OCI-LY7 (cell line): Measurements from ENCODE around the gene NECAB2. TPM values are rescaled to one million over a fixed set of nuclear protein-coding genes. Genes with fewer than 3 reads are reported as not detected.

Source experiments
- BruUV-seq: library from RNA; stranded (reverse); fragments of 400-500 nt; replicated peaks from 2 replicates; lab custom pipeline; 2021; lab: Mats Ljungman, UMichigan
- CTCF ChIA-PET: fragments of 300-600 bp; sonication (Branson Sonifier 250); formaldehyde crosslinking; loops from one replicate; lab custom pipeline; 2022; ENCODE audit warnings: antibody characterized with exemption; ENCODE audit not compliant: unreplicated experiment; lab: Charles Lee
- POLR2A ChIA-PET: fragments of 300-600 bp; sonication (Branson Sonifier 250); formaldehyde crosslinking; loops from one replicate; lab custom pipeline; 2022; ENCODE audit warnings: antibody characterized with exemption; lab: Charles Lee
- DNase-seq: peaks from one replicate; pipeline ENCODE4 v3.0.0-alpha.2; 2015; ENCODE audit warnings: low spot score
- H2AFZ ChIP-seq: fragments of 200-600 bp; sonication (generic), shearing (Covaris generic); 2 replicates; pipeline ENCODE4 v1.6.1; 2014; ENCODE audit warnings: mild to moderate bottlenecking, antibody characterized with exemption, low read length, moderate library complexity
- H3K27ac ChIP-seq: fragments of 200-600 bp; sonication (generic); 2 replicates; pipeline ENCODE4 v1.5.1; 2014; ENCODE audit warnings: mixed run types, low read depth, mild to moderate bottlenecking, moderate library complexity, low read length, inconsistent platforms; ENCODE audit not compliant: poor library complexity, severe bottlenecking
- H3K36me3 ChIP-seq: fragments of 200-600 bp; sonication (generic); 2 replicates; pipeline ENCODE4 v1.6.1; 2014; ENCODE audit warnings: mild to moderate bottlenecking, antibody characterized with exemption, low read length, moderate library complexity, mixed read lengths; ENCODE audit not compliant: insufficient read depth
- H3K4me1 ChIP-seq: fragments of 200-600 bp; sonication (generic); 2 replicates; pipeline ENCODE4 v1.5.1; 2014; ENCODE audit warnings: mild to moderate bottlenecking, low read length; ENCODE audit not compliant: insufficient read depth, poor library complexity, severe bottlenecking
- H3K4me2 ChIP-seq: fragments of 200-600 bp; sonication (generic); 2 replicates; pipeline ENCODE4 v1.6.1; 2014; ENCODE audit warnings: mild to moderate bottlenecking, low read length
- H3K4me3 ChIP-seq: fragments of 200-600 bp; sonication (generic); 2 replicates; pipeline ENCODE4 v1.5.1; 2014; ENCODE audit warnings: mild to moderate bottlenecking, low read depth, low read length; ENCODE audit not compliant: poor library complexity, severe bottlenecking
- H3K79me2 ChIP-seq: fragments of 200-600 bp; sonication (generic); 2 replicates; pipeline ENCODE4 v1.6.1; 2016; ENCODE audit warnings: low read depth, mild to moderate bottlenecking, low read length, moderate library complexity, mixed read lengths; ENCODE audit not compliant: insufficient read depth
- H3K9me2 ChIP-seq: fragments of 200-600 bp; sonication (generic); 2 replicates; pipeline ENCODE4 v1.6.1; 2016; ENCODE audit warnings: mild to moderate bottlenecking, low read length, mixed read lengths; ENCODE audit not compliant: insufficient read depth
- H3K9me3 ChIP-seq: fragments of 200-600 bp; sonication (generic); 2 replicates; pipeline ENCODE4 v1.6.1; 2014; ENCODE audit warnings: mild to moderate bottlenecking, mixed run types, low read length, mixed read lengths
- H4K20me1 ChIP-seq: fragments of 200-600 bp; sonication (generic); 2 replicates; pipeline ENCODE4 v1.6.1; 2014; ENCODE audit warnings: mild to moderate bottlenecking, antibody characterized with exemption, low read length, moderate library complexity, mixed read lengths; ENCODE audit not compliant: insufficient read depth
- EZH2phosphoT487 ChIP-seq: fragments of 200-600 bp; sonication (generic); IDR thresholded peaks from 2 replicates; pipeline ENCODE4 v1.6.1; 2018; ENCODE audit warnings: low read depth, borderline replicate concordance, mild to moderate bottlenecking, mixed run types, antibody characterized with exemption, low read length, moderate library complexity, mixed read lengths
- intact Hi-C: fragments of 100-400 bp; cut with micrococcal nuclease; formaldehyde crosslinking; loops from one replicate; pipeline ENCODE4 v1.10.0; 2022; ENCODE audit not compliant: unreplicated experiment
- total RNA-seq, 2 experiments: library from RNA; depleted of rRNA in 1 of 2; stranded (reverse); fragments of >200 nt in 1 of 2; shearing (Covaris generic) in 1 of 2; gene quantifications; 2 replicates each; pipeline ENCODE4 v1.2.3, GENCODE V29; 2014 to 2022
- TF ChIP-seq, protein P1 (sequence below): fragments of 200-600 bp; sonication (generic); conservative IDR thresholded peaks from 2 replicates; pipeline ENCODE4 v1.5.1; 2014; ENCODE audit warnings: mild to moderate bottlenecking, antibody characterized with exemption, low read length, moderate library complexity, mixed read lengths

The NECAB2 gene
- total RNA-seq, 2 experiments from 2014 or later, result not detected

- ChIA-PET CTCF (no interaction called here), POLR2A (no interaction called here)
- H3K4me3 ChIP-seq, result no peak overlapping the region
- no peaks in the 10 kb centered on the region for H3K9me2 ChIP-seq
- BruUV-seq, result no TSS peak
- H3K4me2 ChIP-seq, result no peak overlapping the region
- H3K9me3 ChIP-seq, result no peaks in the 10 kb centered on the region
- DNase-seq, result no peak
- intact Hi-C loops, result no loop called here
- H3K27ac ChIP-seq, result no peak overlapping the region
- no peak overlapping the region for H2AFZ ChIP-seq
- no peaks in the 10 kb centered on the region for H3K4me1 ChIP-seq
- no peaks in the 10 kb centered on the region for H3K36me3 ChIP-seq
- no peaks in the 10 kb centered on the region for H4K20me1 ChIP-seq
- no peaks in the 10 kb centered on the region for H3K79me2 ChIP-seq
- TF ChIP-seq, protein P1, sequence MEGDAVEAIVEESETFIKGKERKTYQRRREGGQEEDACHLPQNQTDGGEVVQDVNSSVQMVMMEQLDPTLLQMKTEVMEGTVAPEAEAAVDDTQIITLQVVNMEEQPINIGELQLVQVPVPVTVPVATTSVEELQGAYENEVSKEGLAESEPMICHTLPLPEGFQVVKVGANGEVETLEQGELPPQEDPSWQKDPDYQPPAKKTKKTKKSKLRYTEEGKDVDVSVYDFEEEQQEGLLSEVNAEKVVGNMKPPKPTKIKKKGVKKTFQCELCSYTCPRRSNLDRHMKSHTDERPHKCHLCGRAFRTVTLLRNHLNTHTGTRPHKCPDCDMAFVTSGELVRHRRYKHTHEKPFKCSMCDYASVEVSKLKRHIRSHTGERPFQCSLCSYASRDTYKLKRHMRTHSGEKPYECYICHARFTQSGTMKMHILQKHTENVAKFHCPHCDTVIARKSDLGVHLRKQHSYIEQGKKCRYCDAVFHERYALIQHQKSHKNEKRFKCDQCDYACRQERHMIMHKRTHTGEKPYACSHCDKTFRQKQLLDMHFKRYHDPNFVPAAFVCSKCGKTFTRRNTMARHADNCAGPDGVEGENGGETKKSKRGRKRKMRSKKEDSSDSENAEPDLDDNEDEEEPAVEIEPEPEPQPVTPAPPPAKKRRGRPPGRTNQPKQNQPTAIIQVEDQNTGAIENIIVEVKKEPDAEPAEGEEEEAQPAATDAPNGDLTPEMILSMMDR, result no peak
- no peak for TF ChIP-seq EZH2phosphoT487
Measured at GRCh38 chr16:83981799-83982198, 13.8 kb downstream of the NECAB2 start.

GRCh38 chr16:83983491-83983890, 15.4 kb downstream of the NECAB2 start:
- Histone ChIP-seq H3K9me3 (no peaks in the 10 kb centered on the region), H3K36me3 (no peaks in the 10 kb centered on the region), H3K4me1 (no peaks in the 10 kb centered on the region), H2AFZ (no peak overlapping the region), H3K9me2 (no peaks in the 10 kb centered on the region), H3K4me2 (no peak overlapping the region), H4K20me1 (no peaks in the 10 kb centered on the region), H3K4me3 (no peak overlapping the region), H3K79me2 (no peaks in the 10 kb centered on the region), H3K27ac (no peak overlapping the region)
- TF ChIP-seq EZH2phosphoT487, result no peak
- TF ChIP-seq, protein P1, result no peak
- BruUV-seq, result no TSS peak
- intact Hi-C loops, result no loop called here
- POLR2A ChIA-PET, result no interaction called here
- CTCF ChIA-PET, result no interaction called here
- no peak for DNase-seq

DNA sequence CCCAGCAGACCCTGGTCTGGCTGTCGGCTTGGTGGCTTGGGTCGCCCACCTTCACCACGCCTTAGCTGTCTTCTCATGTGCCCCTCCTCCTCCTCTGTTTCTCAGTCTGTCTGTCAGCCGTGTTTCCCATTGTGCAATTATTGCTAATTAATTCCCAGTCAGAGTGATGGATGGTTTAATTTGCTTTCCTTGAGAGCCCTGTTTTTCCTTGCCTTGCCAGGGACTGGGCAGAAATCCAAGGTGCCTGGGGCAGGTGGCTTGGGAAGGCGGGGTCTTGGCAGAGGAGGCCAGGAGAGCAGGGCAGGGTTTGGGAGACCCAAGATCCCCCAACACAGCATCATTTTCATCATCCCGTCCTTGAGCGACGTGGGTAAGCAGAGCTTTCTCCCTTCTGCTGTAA, 21.3 kb downstream of the NECAB2 start:
- Histone ChIP-seq H3K79me2 (no peaks in the 10 kb centered on the region), H3K4me1 (no peaks in the 10 kb centered on the region), H3K4me2 (no peak overlapping the region), H3K36me3 (no peaks in the 10 kb centered on the region), H3K27ac (no peak overlapping the region), H4K20me1 (no peaks in the 10 kb centered on the region), H3K9me3 (no peaks in the 10 kb centered on the region), H2AFZ (no peak overlapping the region), H3K9me2 (no peaks in the 10 kb centered on the region), H3K4me3 (no peak overlapping the region)
- ChIA-PET CTCF (no interaction called here), POLR2A (no interaction called here)
- TF ChIP-seq EZH2phosphoT487, result no peak
- TF ChIP-seq, protein P1, result no peak
- no peak for DNase-seq
- no TSS peak for BruUV-seq
- intact Hi-C loops, result no loop called here
